Endothelial cell of umbilical vein (primary cell): ENCODE data around the gene CELSR2. TPM values are rescaled to one million over a fixed set of nuclear protein-coding genes. Genes with fewer than 3 reads are reported as not detected.

Source experiments
- BruUV-seq: library from RNA; stranded (reverse); fragments of 400-500 nt; replicated peaks from 2 replicates; lab custom pipeline; 2021; lab: Mats Ljungman, UMichigan
- CTCF ChIA-PET: fragments of 300-600, 350-600 bp; sonication (Branson Sonifier 250); formaldehyde crosslinking; loops from one replicate; lab custom pipeline; 2021; ENCODE audit warnings: antibody characterized with exemption, inconsistent platforms; lab: Charles Lee
- POLR2A ChIA-PET: fragments of 300-600, 350-600 bp; sonication (Branson Sonifier 250); formaldehyde crosslinking; loops from one replicate; lab custom pipeline; 2021; ENCODE audit warnings: antibody characterized with exemption, inconsistent platforms; lab: Charles Lee
- DNase-seq: peaks from one replicate; pipeline ENCODE4 v3.0.0-alpha.2; 2011; ENCODE audit warnings: low read depth, low spot score
- FAIRE-seq: peaks from 2 replicates; lab custom pipeline; 2011; peaks lifted over from hg19 to GRCh38; lab: Jason Lieb, UNC
- H2AFZ ChIP-seq: 2 replicates; pipeline ENCODE4 v1.6.0; 2012; ENCODE audit warnings: low read depth, low read length, control low read depth, inconsistent platforms
- H3K27ac ChIP-seq: 2 replicates; pipeline ENCODE4 v1.5.1; 2011; ENCODE audit warnings: low read depth, mild to moderate bottlenecking, control low read depth, low read length, moderate library complexity; ENCODE audit not compliant: insufficient read depth
- H3K27me3 ChIP-seq, 2 experiments: 2 replicates each; pipeline versions ENCODE4 v1.6.0 to v1.6.1; 2011; ENCODE audit warnings: low read length in 2 of 2, mixed read lengths in 1 of 2; ENCODE audit not compliant: control insufficient read depth in 2 of 2, insufficient read depth in 2 of 2
- H3K36me3 ChIP-seq, 2 experiments: 2 replicates in 1 of 2; 3 replicates in 1 of 2; pipeline ENCODE4 v1.5.1; 2011; ENCODE audit warnings: low read length in 2 of 2, mild to moderate bottlenecking in 1 of 2, moderate library complexity in 1 of 2; ENCODE audit not compliant: control insufficient read depth in 2 of 2, insufficient read depth in 2 of 2; ENCODE audit errors: extremely low read depth in 1 of 2
- H3K4me1 ChIP-seq: 3 replicates; pipeline ENCODE4 v1.5.1; 2011; ENCODE audit warnings: mild to moderate bottlenecking, low read length; ENCODE audit not compliant: control insufficient read depth, insufficient read depth; ENCODE audit errors: extremely low read depth
- H3K4me2 ChIP-seq: 2 replicates; pipeline ENCODE4 v1.6.1; 2011; ENCODE audit warnings: low read length, control low read depth, mixed read lengths; ENCODE audit not compliant: insufficient read depth
- H3K4me3 ChIP-seq, 3 experiments: fragments of 200-600 bp in 1 of 3; sonication (generic), shearing (Covaris generic) in 1 of 3; replicated peaks in 1 of 3; 2 replicates each; pipeline ENCODE4 v1.5.1; 2011 to 2016; ENCODE audit warnings: control low read depth in 3 of 3, low read length in 3 of 3, mild to moderate bottlenecking in 2 of 3, inconsistent platforms in 1 of 3, low read depth in 1 of 3, moderate library complexity in 1 of 3; ENCODE audit not compliant: insufficient read depth in 1 of 3
- H3K79me2 ChIP-seq: 2 replicates; pipeline ENCODE4 v1.6.0; 2012; ENCODE audit warnings: low read length, inconsistent platforms; ENCODE audit not compliant: control insufficient read depth, insufficient read depth
- H3K9ac ChIP-seq: replicated peaks from 2 replicates; pipeline ENCODE3; 2011; ENCODE audit warnings: low read length, control low read depth; ENCODE audit not compliant: insufficient read depth; ENCODE audit errors: extremely low read depth
- H3K9me1 ChIP-seq: replicated peaks from 3 replicates; pipeline ENCODE4 v1.6.0; 2011; ENCODE audit warnings: mild to moderate bottlenecking, low read length; ENCODE audit not compliant: control insufficient read depth, insufficient read depth; ENCODE audit errors: extremely low read depth
- H3K9me3 ChIP-seq: replicated peaks from 2 replicates; pipeline ENCODE4 v1.5.1; 2012; ENCODE audit warnings: low read length, inconsistent platforms; ENCODE audit not compliant: control insufficient read depth, insufficient read depth
- H4K20me1 ChIP-seq: replicated peaks from 2 replicates; pipeline ENCODE3; 2011; ENCODE audit warnings: mild to moderate bottlenecking, low read length; ENCODE audit not compliant: control insufficient read depth, insufficient read depth; ENCODE audit errors: extremely low read depth
- CTCF ChIP-seq, 2 donors: IDR thresholded peaks; 1 replicate in 1 of 2; 2 replicates in 1 of 2; pipeline ENCODE4 v1.5.1; 2011; ENCODE audit warnings: low read length in 2 of 2, mild to moderate bottlenecking in 2 of 2, moderate library complexity in 2 of 2, control low read depth in 1 of 2, inconsistent platforms in 1 of 2, low read depth in 1 of 2; ENCODE audit not compliant: insufficient read depth in 1 of 2; ENCODE audit errors: extremely low read depth in 1 of 2
- EZH2 ChIP-seq: IDR thresholded peaks from 2 replicates; pipeline ENCODE4 v1.6.1; 2012; ENCODE audit warnings: borderline replicate concordance, low read depth, mild to moderate bottlenecking, moderate library complexity, low read length, inconsistent platforms; ENCODE audit not compliant: severe bottlenecking
- FOS ChIP-seq: IDR thresholded peaks from 2 replicates; pipeline ENCODE4 v1.6.1; 2011; ENCODE audit warnings: mild to moderate bottlenecking, low read length, moderate library complexity, borderline replicate concordance; ENCODE audit not compliant: insufficient read depth
- GATA2 ChIP-seq: IDR thresholded peaks from 2 replicates; pipeline ENCODE4 v1.7.0; 2011; ENCODE audit warnings: low read depth, mild to moderate bottlenecking, moderate library complexity, mixed read lengths, low read length; ENCODE audit not compliant: insufficient read length, insufficient read depth
- JUN ChIP-seq: IDR thresholded peaks from 2 replicates; pipeline ENCODE4 v1.6.1; 2011; ENCODE audit warnings: borderline replicate concordance, low read depth; ENCODE audit not compliant: insufficient read length, insufficient read depth
- MAX ChIP-seq: IDR thresholded peaks from 2 replicates; pipeline ENCODE4 v1.6.1; 2011; ENCODE audit not compliant: insufficient read depth, insufficient read length
- MYC ChIP-seq: IDR thresholded peaks from one replicate; pipeline ENCODE4 v1.6.1; 2011; ENCODE audit warnings: mild to moderate bottlenecking, low read depth, low read length
- POLR2A ChIP-seq: IDR thresholded peaks from 2 replicates; pipeline ENCODE4 v1.6.1; 2012; ENCODE audit warnings: low read depth, mild to moderate bottlenecking, control low read depth, low read length
- POLR2AphosphoS5 ChIP-seq: IDR thresholded peaks from 2 replicates; pipeline ENCODE4 v1.6.1; 2012; ENCODE audit warnings: low read depth, mild to moderate bottlenecking, control low read depth, low read length, moderate library complexity; ENCODE audit not compliant: insufficient read depth
- dilution Hi-C: fragments of 300-500 bp; cut with MboI; formaldehyde crosslinking; loops from one replicate; pipeline ENCODE4 v1.15.0; 2019; ENCODE audit warnings: low sequenced_read_pairs; ENCODE audit not compliant: extremely low pct_ligation_motif_present
- intact Hi-C: fragments of 100-400 bp; cut with micrococcal nuclease; formaldehyde crosslinking; loops from one replicate; pipeline ENCODE4 v1.10.0; 2022
- polyA plus RNA-seq, 4 experiments: library from polyadenylated mRNA; depleted of rRNA in 3 of 4; stranded (reverse) in 3 of 4; unstranded in 1 of 4; fragments of >200 nt; gene quantifications; 2 replicates each; pipeline versions ENCODE4 v1.2.1 to v1.2.3, GENCODE V29; 2011 to 2012; ENCODE audit warnings: missing spikeins in 1 of 4
- total RNA-seq: library from RNA; stranded (reverse); gene quantifications from 2 replicates; pipeline ENCODE4 v1.2.3, GENCODE V29; 2021

CELSR2 gene
- total and polyA plus RNA-seq, 2 donors (not counting 3 experiments of a cell fraction or from before 2014, with no cell fraction given): 0.90 to 1.4 TPM

GRCh38 chr1:109255097-109255651 is 5.8 kb downstream of the CELSR2 start:
- no peak overlapping the region for H3K4me2 ChIP-seq
- dilution Hi-C loops (no loop called here), intact Hi-C loops (no loop called here)
- BruUV-seq: no TSS peak
- H3K9me1 ChIP-seq: no peaks in the 10 kb centered on the region
- no peak overlapping the region for H3K4me3 ChIP-seq
- DNase-seq (no peak), FAIRE-seq (no peak)
- no peaks in the 10 kb centered on the region for H3K9me3 ChIP-seq
- H3K27me3 ChIP-seq: peaks cover 1 to 6% of the 10 kb centered on the region in 2 experiments
- H3K9ac ChIP-seq: no peak overlapping the region
- no peaks in the 10 kb centered on the region for H4K20me1 ChIP-seq
- no peak overlapping the region for H2AFZ ChIP-seq
- H3K36me3 ChIP-seq: no peaks in the 10 kb centered on the region
- POLR2A ChIA-PET: no interaction called here
- no peaks in the 10 kb centered on the region for H3K79me2 ChIP-seq
- no peaks in the 10 kb centered on the region for H3K4me1 ChIP-seq
- H3K27ac ChIP-seq: no peak overlapping the region
- CTCF ChIA-PET: interaction anchor here (1.0 to 2.1 kb wide), 3 partner anchors 9 to 278 kb away, joined by 3 to 6 read pairs (median 5); no protein-coding TSS in a partner anchor
- TF ChIP-seq JUN (no peak), FOS (no peak)

GRCh38 chr1:109255678-109256077 is 6.3 kb downstream of the CELSR2 start:
- intact Hi-C loops: no loop called here

More at GRCh38 chr1:109255678-109256077, 6.3 kb downstream of the CELSR2 start:
- ChIA-PET CTCF (interaction anchor here (1.0 to 2.1 kb wide), 4 partner anchors 16 to 277 kb away, joined by 3 to 11 read pairs (median 4); partner anchors contain the start of gene SORT1), POLR2A (no interaction called here)
- H3K27me3 ChIP-seq: peaks cover 0 to 2% of the 10 kb centered on the region in 2 experiments
- TF ChIP-seq EZH2 (no peak), FOS (no peak), POLR2A (no peak), POLR2AphosphoS5 (no peak), MAX (no peak), GATA2 (no peak), JUN (no peak), MYC (no peak), CTCF (IDR thresholded peaks at IDR 0.05; ENCODE audit: extremely low read depth in 1 of 2, insufficient read depth in 1 of 2, low read depth in 1 of 2, low read length in 2 of 2) (no peak)
- H3K9me1 ChIP-seq: no peaks in the 10 kb centered on the region
- H3K4me3 ChIP-seq: no peak overlapping the region
- H4K20me1 ChIP-seq: no peaks in the 10 kb centered on the region
- no peaks in the 10 kb centered on the region for H3K4me1 ChIP-seq
- dilution Hi-C loops: no loop called here
- FAIRE-seq: no peak
- H3K4me2 ChIP-seq: no peak overlapping the region
- no peaks in the 10 kb centered on the region for H3K9me3 ChIP-seq
- H2AFZ ChIP-seq: no peak overlapping the region
- no peak for DNase-seq
- no TSS peak for BruUV-seq
- no peak overlapping the region for H3K27ac ChIP-seq
- H3K9ac ChIP-seq: no peak overlapping the region
- no peaks in the 10 kb centered on the region for H3K36me3 ChIP-seq
- no peaks in the 10 kb centered on the region for H3K79me2 ChIP-seq
